CD4-positive, alpha-beta T cell treated with Interleukin-17A for 1 hour (primary cell): ENCODE measurements around the gene CBFB.
"Not testable (repeated sequence)": the region's sequence is repeated elsewhere in the genome, so short reads cannot be mapped to it uniquely, and the experiment has no call there.

ENCODE experiments used
- DNase-seq: peaks from one replicate; pipeline ENCODE4 v3.0.0-alpha.2; 2020

CBFB gene

GRCh38 chr16:67016681-67017420 is 12.1 kb upstream of the CBFB start:
- no peak for DNase-seq

- no peak for DNase-seq
These were observed 11.6 kb upstream of the CBFB start for GRCh38 chr16:67017421-67017750.

- peak; percentile 93 for DNase-seq
These were observed 11.0 kb upstream of the CBFB start for GRCh38 chr16:67017810-67018488.

- no peak for DNase-seq
These were observed 9.8 kb upstream of the CBFB start for GRCh38 chr16:67019171-67019570.

- DNase-seq = no peak
These were observed 7.6 kb upstream of the CBFB start for GRCh38 chr16:67021321-67021720.

- no peak for DNase-seq
These were observed 6.3 kb upstream of the CBFB start for GRCh38 chr16:67022531-67023214.

GRCh38 chr16:67023689-67024088 is 5.3 kb upstream of the CBFB start:
- no peak for DNase-seq

- DNase-seq = no peak
These were observed 4.4 kb upstream of the CBFB start for GRCh38 chr16:67024384-67025209.

GRCh38 chr16:67025210-67025550 is 3.8 kb upstream of the CBFB start:
- DNase-seq = no peak

- no peak for DNase-seq
These were observed 2.4 kb upstream of the CBFB start for GRCh38 chr16:67026570-67026969.

GRCh38 chr16:67027046-67027445 is 1.9 kb upstream of the CBFB start:
- no peak for DNase-seq

- DNase-seq = no peak
These were observed 718 bp upstream of the CBFB start for GRCh38 chr16:67028167-67028695.

GRCh38 chr16:67029254-67030096 is 526 bp downstream of the CBFB start:
- peak; percentile 59 for DNase-seq

GRCh38 chr16:67030221-67030962 is 1.4 kb downstream of the CBFB start:
- no peak for DNase-seq

- no peak for DNase-seq
These were observed 5.5 kb downstream of the CBFB start for GRCh38 chr16:67034487-67034886.

- DNase-seq = no peak
These were observed 6.4 kb downstream of the CBFB start for GRCh38 chr16:67035364-67035763.

GRCh38 chr16:67036323-67036741 is 7.4 kb downstream of the CBFB start:
- no peak for DNase-seq

- DNase-seq = no peak
These were observed 10.5 kb downstream of the CBFB start for GRCh38 chr16:67039260-67040020.

- DNase-seq = no peak
These were observed 11.2 kb downstream of the CBFB start for GRCh38 chr16:67040166-67040565.

GRCh38 chr16:67040906-67041305 is 12.0 kb downstream of the CBFB start:
- DNase-seq = no peak

GRCh38 chr16:67041520-67041919 is 12.6 kb downstream of the CBFB start:
- not testable (repeated sequence) for DNase-seq
